Natural killer cell (primary cell): ENCODE measurements around the gene ZNF677. TPM values are rescaled to one million over a fixed set of nuclear protein-coding genes. Genes with fewer than 3 reads are reported as not detected.
"Not testable (repeated sequence)": the region's sequence is repeated elsewhere in the genome, so short reads cannot be mapped to it uniquely, and the experiment has no call there.

Experiments
- ATAC-seq, 3 donors: fragments of 150-1000 bp in 2 of 3; fragments of 200-7000 bp in 1 of 3; cut with Tn5 transposase; 1 replicate in 1 of 3; 2 replicates in 2 of 3; pipeline ENCODE4 v1.10.0; 2021; ENCODE audit warnings: mild to moderate bottlenecking in 2 of 3, moderate library complexity in 2 of 3
- DNase-seq, 2 donors: peaks; one replicate each; pipeline versions ENCODE4 v3.0.0 to v3.0.0-alpha.2; 2013 to 2021; ENCODE audit warnings: mixed read lengths in 1 of 2
- H3K27ac ChIP-seq: one replicate; pipeline ENCODE4 v1.5.1; 2013; ENCODE audit warnings: mild to moderate bottlenecking, low read length
- H3K27me3 ChIP-seq: one replicate; pipeline ENCODE4 v1.6.1; 2013; ENCODE audit warnings: low read length; ENCODE audit not compliant: control insufficient read depth, insufficient read depth
- H3K36me3 ChIP-seq: one replicate; pipeline ENCODE4 v1.6.1; 2013; ENCODE audit warnings: low read length; ENCODE audit not compliant: control insufficient read depth, insufficient read depth
- H3K4me1 ChIP-seq: one replicate; pipeline ENCODE4 v1.6.1; 2013; ENCODE audit warnings: low read length; ENCODE audit not compliant: control insufficient read depth, insufficient read depth
- H3K4me3 ChIP-seq: one replicate; pipeline ENCODE4 v1.5.1; 2013; ENCODE audit warnings: low read length
- H3K9me3 ChIP-seq: one replicate; pipeline ENCODE4 v1.6.1; 2013; ENCODE audit warnings: low read length; ENCODE audit not compliant: control insufficient read depth, insufficient read depth
- H3K27ac Mint-ChIP-seq, 2 donors: one replicate each; pipeline ENCODE4 v1.8.0; 2022; ENCODE audit warnings: mild to moderate bottlenecking in 2 of 2, mixed read lengths in 2 of 2, moderate library complexity in 1 of 2
- H3K27me3 Mint-ChIP-seq, 2 donors: one replicate each; pipeline ENCODE4 v1.8.0; 2022; ENCODE audit warnings: low read depth in 2 of 2, mixed read lengths in 2 of 2
- H3K36me3 Mint-ChIP-seq: one replicate; pipeline ENCODE4 v1.8.0; 2022; ENCODE audit warnings: mixed read lengths
- H3K4me1 Mint-ChIP-seq, 2 donors: one replicate each; pipeline ENCODE4 v1.8.0; 2022; ENCODE audit warnings: mixed read lengths in 2 of 2
- H3K4me3 Mint-ChIP-seq: one replicate; pipeline ENCODE4 v1.8.0; 2022; ENCODE audit warnings: mild to moderate bottlenecking, moderate library complexity, mixed read lengths
- H3K9me3 Mint-ChIP-seq, 2 donors: one replicate each; pipeline ENCODE4 v1.8.0; 2022; ENCODE audit warnings: mixed read lengths in 2 of 2
- WGBS: methylation state at CpG from one replicate; pipeline ENCODE4 v1.1.7; 2013; ENCODE audit warnings: missing lambda C conversion rate; ENCODE audit not compliant: insufficient coverage; 5-methylcytosine and 5-hydroxymethylcytosine counted together
- intact Hi-C: fragments of 100-400 bp; cut with micrococcal nuclease; formaldehyde crosslinking; loops from one replicate; pipeline ENCODE4 v1.14.2; 2022
- total RNA-seq, 4 donors: library from RNA; stranded (reverse); fragments of 120-200 nt in 1 of 4; gene quantifications; one replicate each; pipeline versions ENCODE4 v1.2.3 to v1.2.4, GENCODE V29; 2013 to 2022
- TF ChIP-seq, protein P1 (sequence below): fragments of 200-600 bp; IDR thresholded peaks from one replicate; pipeline ENCODE4 v1.8.0; 2022; ENCODE audit warnings: antibody characterized with exemption

The ZNF677 gene
- total RNA-seq, 3 donors from 2014 or later (not counting 1 experiment from before 2014, with no cell fraction given), result 16.4 to 19.8 (median 18.4) TPM

DNA sequence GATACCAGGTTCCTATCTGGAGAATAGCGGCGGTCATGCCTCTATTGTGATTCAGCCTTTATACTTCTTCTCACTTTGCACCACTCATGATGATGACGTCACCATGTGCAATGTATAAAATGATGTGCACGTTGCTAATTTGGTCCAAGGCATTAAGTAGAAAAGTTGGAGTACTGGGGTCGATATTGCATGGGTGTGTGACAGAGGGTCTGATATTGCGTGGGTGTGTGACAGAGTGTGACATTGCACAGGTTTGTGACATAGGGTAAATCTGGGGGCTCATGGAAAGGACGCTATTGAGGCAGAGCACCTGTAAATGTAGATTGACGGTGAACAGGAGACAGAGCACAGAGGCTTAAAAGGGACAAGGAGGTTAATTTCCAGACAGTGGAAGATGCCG lies 17.4 kb upstream of the ZNF677 start:
- WGBS, result 88% methylated on average over 7 of the region's 9 CpGs
- no peak for DNase-seq
- intact Hi-C loops, result no loop called here
- Mint-ChIP-seq H3K4me1 (no peaks in the 10 kb centered on the region), H3K9me3 (peaks cover 13 to 22% of the 10 kb centered on the region in 2 donors), H3K27ac (no peak overlapping the region), H3K27me3 (peaks cover 0 to 15% of the 10 kb centered on the region in 2 donors), H3K4me3 (no peak overlapping the region), H3K36me3 (no peaks in the 10 kb centered on the region)
- no peak overlapping the region for H3K4me3 ChIP-seq
- no peak for ATAC-seq
- H3K4me1 ChIP-seq, result no peaks in the 10 kb centered on the region
- H3K27me3 ChIP-seq, result no peaks in the 10 kb centered on the region
- TF ChIP-seq, protein P1, sequence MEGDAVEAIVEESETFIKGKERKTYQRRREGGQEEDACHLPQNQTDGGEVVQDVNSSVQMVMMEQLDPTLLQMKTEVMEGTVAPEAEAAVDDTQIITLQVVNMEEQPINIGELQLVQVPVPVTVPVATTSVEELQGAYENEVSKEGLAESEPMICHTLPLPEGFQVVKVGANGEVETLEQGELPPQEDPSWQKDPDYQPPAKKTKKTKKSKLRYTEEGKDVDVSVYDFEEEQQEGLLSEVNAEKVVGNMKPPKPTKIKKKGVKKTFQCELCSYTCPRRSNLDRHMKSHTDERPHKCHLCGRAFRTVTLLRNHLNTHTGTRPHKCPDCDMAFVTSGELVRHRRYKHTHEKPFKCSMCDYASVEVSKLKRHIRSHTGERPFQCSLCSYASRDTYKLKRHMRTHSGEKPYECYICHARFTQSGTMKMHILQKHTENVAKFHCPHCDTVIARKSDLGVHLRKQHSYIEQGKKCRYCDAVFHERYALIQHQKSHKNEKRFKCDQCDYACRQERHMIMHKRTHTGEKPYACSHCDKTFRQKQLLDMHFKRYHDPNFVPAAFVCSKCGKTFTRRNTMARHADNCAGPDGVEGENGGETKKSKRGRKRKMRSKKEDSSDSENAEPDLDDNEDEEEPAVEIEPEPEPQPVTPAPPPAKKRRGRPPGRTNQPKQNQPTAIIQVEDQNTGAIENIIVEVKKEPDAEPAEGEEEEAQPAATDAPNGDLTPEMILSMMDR, result no peak
- H3K27ac ChIP-seq, result no peak overlapping the region
- H3K36me3 ChIP-seq, result no peaks in the 10 kb centered on the region
- H3K9me3 ChIP-seq, result peaks cover 8% of the 10 kb centered on the region

DNA sequence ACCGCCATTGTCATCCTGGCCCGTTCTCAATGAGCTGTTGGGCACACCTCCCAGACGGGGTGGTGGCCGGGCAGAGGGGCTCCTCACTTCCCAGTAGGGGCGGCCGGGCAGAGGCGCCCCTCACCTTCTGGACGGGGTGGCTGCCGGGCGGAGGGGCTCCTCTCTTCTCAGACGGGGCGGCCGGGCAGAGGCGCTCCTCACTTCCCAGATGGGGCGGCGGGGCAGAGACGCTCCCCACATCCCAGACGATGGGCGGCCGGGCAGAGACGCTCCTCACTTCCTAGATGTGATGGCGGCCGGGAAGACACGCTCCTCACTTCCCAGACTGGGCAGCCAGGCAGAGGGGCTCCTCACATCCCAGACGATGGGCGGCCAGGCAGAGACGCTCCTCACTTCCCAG lies 15.2 kb upstream of the ZNF677 start:
- ATAC-seq, H3K36me3 ChIP-seq, DNase-seq, H3K4me1 Mint-ChIP-seq, H3K4me1 ChIP-seq, H3K27ac Mint-ChIP-seq, H3K9me3 ChIP-seq, intact Hi-C loops, H3K4me3 Mint-ChIP-seq, H3K36me3 Mint-ChIP-seq, H3K4me3 ChIP-seq, H3K27me3 ChIP-seq, H3K27ac ChIP-seq: not testable (repeated sequence)
- 93% methylated on average over 22 of the region's 27 CpGs for WGBS
- H3K9me3 Mint-ChIP-seq, result peaks cover 15 to 19% of the 10 kb centered on the region in 2 donors
- peaks cover 0 to 17% of the 10 kb centered on the region in 2 donors for H3K27me3 Mint-ChIP-seq

DNA sequence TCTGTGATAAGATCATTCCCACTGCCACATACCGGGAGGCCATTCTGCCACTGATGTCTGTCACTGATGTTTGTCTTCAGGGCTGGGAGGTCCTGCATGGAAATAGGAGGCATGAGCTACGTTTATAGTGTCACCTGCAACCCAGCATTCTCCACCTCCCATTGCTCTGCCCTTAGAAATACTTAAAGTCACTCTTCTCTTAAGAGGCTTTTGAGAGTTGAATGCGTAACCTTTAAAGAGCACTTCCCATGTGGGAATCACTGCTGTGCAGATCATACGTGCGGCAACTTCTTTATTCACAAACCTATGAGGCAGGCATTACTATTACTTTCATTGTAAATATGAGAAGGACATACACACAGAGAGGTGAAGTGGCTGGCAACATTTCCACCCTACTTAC lies 12.9 kb upstream of the ZNF677 start, which contains the start of gene VN1R4:
Gene VN1R4, minus strand, starts transcription at position 101 of the 400 bp plus-strand sequence. Its CDS starts 58 bp downstream, at position 43.
- H3K36me3 Mint-ChIP-seq, H3K4me3 ChIP-seq, H3K36me3 ChIP-seq, H3K27me3 ChIP-seq, H3K27ac Mint-ChIP-seq, DNase-seq, H3K27ac ChIP-seq, H3K4me3 Mint-ChIP-seq, H3K4me1 ChIP-seq, H3K9me3 ChIP-seq, ATAC-seq, H3K4me1 Mint-ChIP-seq, intact Hi-C loops: not testable (repeated sequence)
- H3K9me3 Mint-ChIP-seq, result peaks cover 10 to 18% of the 10 kb centered on the region in 2 donors
- H3K27me3 Mint-ChIP-seq, result peaks cover 7 to 15% of the 10 kb centered on the region in 2 donors
- no CpG with 5 or more reads among the region's 5 CpGs for WGBS

DNA sequence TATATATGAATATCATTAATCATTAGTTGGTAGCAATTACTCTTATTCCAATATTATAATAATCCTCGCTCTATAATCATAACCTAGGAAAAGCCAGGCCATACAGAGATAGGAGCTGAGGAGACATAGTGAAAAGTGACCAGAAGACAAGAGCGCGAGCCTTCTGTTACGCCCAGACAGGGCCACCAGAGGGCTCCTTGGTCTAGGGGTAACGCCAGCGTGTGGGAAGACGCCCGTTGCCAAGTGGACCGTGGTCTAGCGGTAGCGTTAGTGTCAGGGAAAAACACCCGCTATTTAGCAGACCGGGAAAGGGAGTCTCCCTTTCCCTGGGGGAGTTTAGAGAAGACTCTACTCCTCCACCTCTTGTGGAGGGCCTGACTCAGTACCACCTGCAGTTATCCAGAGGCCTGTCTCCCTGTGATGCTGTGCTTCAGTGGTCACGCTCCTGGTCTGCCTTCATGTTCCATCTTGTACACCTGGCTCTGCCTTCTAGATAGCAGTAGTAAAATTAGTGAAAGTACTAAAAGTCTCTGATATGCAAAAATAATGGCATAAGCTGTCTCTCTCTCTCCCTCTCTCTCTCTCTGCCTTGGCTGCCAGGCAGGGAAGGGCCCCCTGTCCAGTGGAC lies 3.2 kb upstream of the ZNF677 start, which contains the start of gene VN1R2:
Gene VN1R2, plus strand, starts transcription at position 578 of the 628 bp plus-strand sequence. CDS start 84 bp downstream, outside the sequence.
- H3K27ac Mint-ChIP-seq, H3K4me3 Mint-ChIP-seq, ATAC-seq, H3K4me3 ChIP-seq, DNase-seq, H3K27ac ChIP-seq, H3K27me3 ChIP-seq, H3K36me3 ChIP-seq, intact Hi-C loops: not testable (repeated sequence)
- peaks cover 11% of the 10 kb centered on the region for H3K4me1 ChIP-seq
- H3K36me3 Mint-ChIP-seq, result peaks cover 15% of the 10 kb centered on the region
- 69% methylated on average over 13 of the region's 14 CpGs for WGBS
- peaks cover 11 to 19% of the 10 kb centered on the region in 2 donors for H3K9me3 Mint-ChIP-seq
- peaks cover 23% of the 10 kb centered on the region for H3K9me3 ChIP-seq
- H3K27me3 Mint-ChIP-seq, result peaks cover 8 to 18% of the 10 kb centered on the region in 2 donors
- peaks cover 11% of the 10 kb centered on the region in 2 donors for H3K4me1 Mint-ChIP-seq

DNA sequence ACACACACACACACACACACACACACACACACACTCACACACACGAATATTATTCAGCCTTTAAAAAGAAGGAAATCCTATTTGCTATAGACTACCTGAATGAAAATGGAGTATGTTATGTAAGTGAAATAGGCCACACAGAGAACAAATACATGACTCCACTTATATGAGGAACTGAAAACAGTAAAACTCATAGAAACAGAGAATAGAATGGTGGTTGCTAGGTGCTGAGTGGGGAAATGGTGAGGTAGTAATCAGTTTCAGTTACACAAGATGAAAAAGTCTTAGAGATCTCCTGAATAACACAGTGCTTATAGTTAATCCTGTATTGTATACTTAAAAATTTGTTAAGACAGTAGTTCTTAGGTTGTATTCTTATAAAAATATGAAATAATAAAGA lies 8.2 kb downstream of the ZNF677 start:
- H3K9me3 Mint-ChIP-seq, result peaks cover 7 to 30% of the 10 kb centered on the region in 2 donors
- Histone ChIP-seq H3K4me1 (no peaks in the 10 kb centered on the region), H3K27me3 (no peaks in the 10 kb centered on the region), H3K9me3 (peaks cover 29% of the 10 kb centered on the region), H3K4me3 (no peak overlapping the region), H3K27ac (no peak overlapping the region), H3K36me3 (peaks cover 34% of the 10 kb centered on the region)
- WGBS, result no CpG with 5 or more reads among the region's 1 CpG
- no peak for DNase-seq
- H3K27ac Mint-ChIP-seq, result no peak overlapping the region
- no peak for ATAC-seq
- TF ChIP-seq, protein P1, result no peak
- H3K4me1 Mint-ChIP-seq, result no peaks in the 10 kb centered on the region
- H3K27me3 Mint-ChIP-seq, result no peaks in the 10 kb centered on the region
- H3K36me3 Mint-ChIP-seq, result peaks cover 78% of the 10 kb centered on the region
- H3K4me3 Mint-ChIP-seq, result no peak overlapping the region
- intact Hi-C loops, result no loop called here
